Activated T-helper 1 cell treated with anti-CD3 and anti-CD28 coated beads, Interleukin-12 subunit alpha, Interleukin-12 subunit beta, Interleukin-2, Interleukin-4 antibody, amounts not matched to agents 30 ng/mL and 10 ng/mL and 1 ng/mL, durations not matched to agents 14 hours and 24 hours and 36 hours (primary cell): Measurements from ENCODE around the gene CLDN15. TPM values are rescaled to one million over a fixed set of nuclear protein-coding genes. Genes with fewer than 3 reads are reported as not detected.

Source experiments
- DNase-seq: peaks from one replicate; pipeline ENCODE4 v3.0.0; 2021; ENCODE audit warnings: low spot score
- H3K27ac Mint-ChIP-seq: one replicate; pipeline ENCODE4 v1.8.0; 2021; ENCODE audit warnings: mild to moderate bottlenecking, mixed read lengths
- H3K27me3 Mint-ChIP-seq: one replicate; pipeline ENCODE4 v1.8.0; 2022; ENCODE audit warnings: mild to moderate bottlenecking, moderate library complexity, mixed read lengths; ENCODE audit not compliant: insufficient read depth
- H3K36me3 Mint-ChIP-seq: one replicate; pipeline ENCODE4 v1.8.0; 2021; ENCODE audit warnings: low read depth, mixed read lengths
- H3K4me1 Mint-ChIP-seq: one replicate; pipeline ENCODE4 v1.8.0; 2021; ENCODE audit warnings: low read depth, mixed read lengths
- H3K4me3 Mint-ChIP-seq: one replicate; pipeline ENCODE4 v1.8.0; 2021; ENCODE audit warnings: mild to moderate bottlenecking, moderate library complexity, mixed read lengths
- H3K9me3 Mint-ChIP-seq: one replicate; pipeline ENCODE4 v1.8.0; 2021; ENCODE audit warnings: mixed read lengths
- intact Hi-C: fragments of 100-400 bp; cut with micrococcal nuclease; formaldehyde crosslinking; loops from one replicate; pipeline ENCODE4 v1.15.1; 2024
- total RNA-seq: library from RNA; stranded (reverse); gene quantifications from 2 replicates; pipeline ENCODE4 v1.2.3, GENCODE V29; 2022

Gene CLDN15
- total RNA-seq, 1 donor from 2014 or later, result 19.0 TPM

- DNase-seq, result no peak
- Mint-ChIP-seq H3K27ac (no peak overlapping the region), H3K36me3 (peaks cover 29% of the 10 kb centered on the region), H3K9me3 (no peaks in the 10 kb centered on the region), H3K4me1 (no peaks in the 10 kb centered on the region), H3K27me3 (no peaks in the 10 kb centered on the region), H3K4me3 (no peak overlapping the region)
- intact Hi-C loops, result no loop called here
These were observed 10.9 kb downstream of the CLDN15 start for GRCh38 chr7:101226721-101227120.

- intact Hi-C loops, result no loop called here
- no peak overlapping the region for H3K4me3 Mint-ChIP-seq
- no peaks in the 10 kb centered on the region for H3K27me3 Mint-ChIP-seq
- no peak overlapping the region for H3K27ac Mint-ChIP-seq
- H3K36me3 Mint-ChIP-seq, result peaks cover 27% of the 10 kb centered on the region
- no peaks in the 10 kb centered on the region for H3K4me1 Mint-ChIP-seq
- no peaks in the 10 kb centered on the region for H3K9me3 Mint-ChIP-seq
- no peak for DNase-seq
These were observed 12.0 kb downstream of the CLDN15 start for GRCh38 chr7:101225650-101226049.

DNA sequence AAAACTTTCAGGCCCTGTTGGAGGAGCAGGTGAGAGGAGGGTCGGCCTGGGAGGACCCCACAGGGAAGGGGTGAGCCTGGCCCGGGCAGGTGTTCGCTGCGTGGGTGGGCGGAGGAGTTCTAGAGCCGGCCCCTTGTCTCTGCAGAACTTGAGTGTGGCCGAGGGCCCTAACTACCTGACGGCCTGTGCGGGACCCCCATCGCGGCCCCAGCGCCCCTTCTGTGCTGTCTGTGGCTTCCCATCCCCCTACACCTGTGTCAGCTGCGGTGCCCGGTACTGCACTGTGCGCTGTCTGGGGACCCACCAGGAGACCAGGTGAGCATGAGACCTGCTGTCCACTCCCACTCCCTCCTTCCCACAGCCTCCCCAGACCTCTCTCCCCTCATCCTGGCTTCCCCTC, 14.1 kb downstream of the CLDN15 start:
- DNase-seq, result no peak
- Mint-ChIP-seq H3K27ac (no peak overlapping the region), H3K4me1 (peaks cover 18% of the 10 kb centered on the region), H3K36me3 (peaks cover 24% of the 10 kb centered on the region), H3K27me3 (no peaks in the 10 kb centered on the region), H3K9me3 (no peaks in the 10 kb centered on the region), H3K4me3 (no peak overlapping the region)
- intact Hi-C loops, result no loop called here

GRCh38 chr7:101222275-101222830, 15.2 kb downstream of the CLDN15 start:
- no peak for DNase-seq
- Mint-ChIP-seq H3K27me3 (no peaks in the 10 kb centered on the region), H3K4me1 (peaks cover 26% of the 10 kb centered on the region), H3K9me3 (no peaks in the 10 kb centered on the region), H3K27ac (no peak overlapping the region), H3K36me3 (peaks cover 24% of the 10 kb centered on the region), H3K4me3 (no peak overlapping the region)
- intact Hi-C loops, result no loop called here

- Mint-ChIP-seq H3K4me1 (peaks cover 35% of the 10 kb centered on the region), H3K27ac (no peak overlapping the region), H3K36me3 (peaks cover 29% of the 10 kb centered on the region), H3K4me3 (peak overlapping the region; percentile 61), H3K9me3 (no peaks in the 10 kb centered on the region), H3K27me3 (no peaks in the 10 kb centered on the region)
- no peak for DNase-seq
- intact Hi-C loops, result no loop called here
These were observed 17.3 kb downstream of the CLDN15 start for GRCh38 chr7:101220295-101220694.

DNA sequence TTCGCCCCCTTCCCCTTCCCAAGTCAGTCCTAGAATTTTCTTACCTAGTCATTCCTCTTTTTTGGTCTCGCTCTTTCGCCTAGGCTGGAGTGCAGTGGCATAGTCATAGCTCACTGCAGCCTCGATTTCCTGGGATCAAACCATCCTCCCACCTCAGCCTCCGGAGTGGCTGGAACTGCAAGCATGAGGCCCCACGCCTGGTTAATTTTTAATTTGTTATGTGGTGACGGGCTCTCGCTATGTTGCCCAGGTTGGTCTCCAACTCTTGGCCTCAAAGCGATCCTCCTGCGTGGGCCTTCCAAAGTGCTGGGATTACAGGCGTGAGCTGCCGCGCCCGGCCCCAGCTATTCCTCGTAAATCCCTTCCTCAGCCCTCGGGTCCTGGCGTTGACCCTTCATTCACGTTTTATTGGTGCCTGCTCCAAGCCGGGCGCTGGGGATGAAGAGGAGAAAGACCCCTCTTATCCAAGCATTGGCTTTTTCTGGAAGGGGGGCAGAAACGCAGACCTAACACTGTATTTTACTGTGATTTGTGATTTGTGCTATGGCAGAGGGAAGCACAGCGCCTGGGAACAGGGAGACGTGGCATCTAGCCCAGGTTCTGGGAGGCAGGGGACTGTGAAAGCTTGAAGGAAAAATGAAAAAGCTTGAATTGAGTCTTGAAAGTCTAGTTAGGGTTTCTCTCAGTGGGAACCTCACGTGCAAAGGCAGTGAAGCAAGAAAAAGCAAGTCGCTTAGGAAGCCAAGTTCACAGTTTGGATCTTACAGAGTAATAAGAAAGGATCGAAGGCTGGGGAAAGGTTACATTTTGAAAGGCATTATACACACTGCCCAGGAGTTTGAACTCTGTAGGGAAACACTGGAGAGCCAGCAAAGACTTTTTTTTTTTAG, 19.1 kb downstream of the CLDN15 start:
- H3K4me1 Mint-ChIP-seq, result peaks cover 35% of the 10 kb centered on the region
- H3K9me3 Mint-ChIP-seq, result no peaks in the 10 kb centered on the region
- no peaks in the 10 kb centered on the region for H3K27me3 Mint-ChIP-seq
- H3K27ac Mint-ChIP-seq, result peak overlapping the region; percentile 92
- H3K36me3 Mint-ChIP-seq, result peaks cover 20% of the 10 kb centered on the region
- no peak for DNase-seq
- intact Hi-C loops, result loop anchor here (1.0 to 5.0 kb wide), 7 partner anchors 26 to 1811 kb away; partner anchors contain the start of genes BUD31, IFT22, PDAP1 and TRIM56
- peak overlapping the region; percentile 99 for H3K4me3 Mint-ChIP-seq

GRCh38 chr7:101217388-101218235, 20.0 kb downstream of the CLDN15 start, which contains the start of the genes PLOD3 and ZNHIT1:
TSS of gene PLOD3 (minus strand) at chr7:101217581. CDS start at chr7:101217274, 307 bp downstream.
TSS of gene ZNHIT1 (plus strand) at chr7:101218165. CDS start at chr7:101218196, 31 bp downstream.
- Mint-ChIP-seq H3K27ac (peak within 1 kb of the TSS; percentile 92), H3K36me3 (peaks cover 14% of the 10 kb centered on the region), H3K4me3 (peak within 1 kb of the TSS; percentile 99), H3K27me3 (no peaks in the 10 kb centered on the region), H3K9me3 (no peaks in the 10 kb centered on the region), H3K4me1 (peaks cover 35% of the 10 kb centered on the region)
- DNase-seq, result peak; percentile 92
- intact Hi-C loops, result loop anchor here (1.0 to 5.0 kb wide), 9 partner anchors 25 to 1810 kb away; partner anchors contain the start of genes AP1S1, BUD31, IFT22 and PDAP1

DNA sequence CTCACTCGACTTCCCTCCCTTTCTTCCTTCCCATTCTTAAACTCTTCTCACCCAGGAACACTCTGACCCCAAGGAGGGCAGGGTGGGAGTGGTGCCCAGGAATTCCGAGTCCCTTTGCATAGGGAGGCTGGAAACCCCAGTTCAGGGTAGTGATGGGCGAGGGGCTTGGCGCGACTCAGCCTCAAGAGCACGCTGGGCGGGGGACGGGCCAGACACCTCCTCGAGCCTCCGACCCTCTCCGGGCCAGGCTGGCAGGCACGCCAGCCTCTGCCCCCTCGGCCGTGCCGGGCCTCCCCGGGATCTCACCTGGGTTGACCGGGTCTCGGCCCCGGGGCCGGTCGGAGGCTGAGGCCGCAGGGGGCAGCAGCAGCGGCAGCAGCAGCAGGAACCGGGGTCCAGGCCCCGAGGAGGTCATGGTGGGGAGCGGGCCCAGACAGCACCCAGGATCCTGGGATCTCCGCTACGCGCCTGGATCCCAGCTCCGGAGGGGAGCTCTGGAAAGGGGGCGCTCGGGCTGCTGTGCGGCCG, 20.7 kb downstream of the CLDN15 start:
- H3K9me3 Mint-ChIP-seq, result no peaks in the 10 kb centered on the region
- H3K36me3 Mint-ChIP-seq, result peaks cover 12% of the 10 kb centered on the region
- H3K4me3 Mint-ChIP-seq, result peak overlapping the region; percentile 99
- peaks cover 35% of the 10 kb centered on the region for H3K4me1 Mint-ChIP-seq
- DNase-seq, result peak; percentile 8
- H3K27me3 Mint-ChIP-seq, result no peaks in the 10 kb centered on the region
- peak overlapping the region; percentile 92 for H3K27ac Mint-ChIP-seq
- intact Hi-C loops, result loop anchor here (1.0 to 5.0 kb wide), 3 partner anchors 25 to 1810 kb away; partner anchors contain the start of genes AP1S1, BUD31 and PDAP1

GRCh38 chr7:101216001-101216859, 21.4 kb downstream of the CLDN15 start:
- peak overlapping the region; percentile 78 for H3K27ac Mint-ChIP-seq
- H3K4me3 Mint-ChIP-seq, result peak overlapping the region; percentile 99
- no peaks in the 10 kb centered on the region for H3K27me3 Mint-ChIP-seq
- intact Hi-C loops, result loop anchor here (5.0 kb wide), 1 partner anchor 1809 kb away; the partner anchor contains the start of genes BUD31 and PDAP1
- H3K9me3 Mint-ChIP-seq, result no peaks in the 10 kb centered on the region
- peaks cover 12% of the 10 kb centered on the region for H3K36me3 Mint-ChIP-seq
- no peak for DNase-seq
- H3K4me1 Mint-ChIP-seq, result peaks cover 35% of the 10 kb centered on the region

DNA sequence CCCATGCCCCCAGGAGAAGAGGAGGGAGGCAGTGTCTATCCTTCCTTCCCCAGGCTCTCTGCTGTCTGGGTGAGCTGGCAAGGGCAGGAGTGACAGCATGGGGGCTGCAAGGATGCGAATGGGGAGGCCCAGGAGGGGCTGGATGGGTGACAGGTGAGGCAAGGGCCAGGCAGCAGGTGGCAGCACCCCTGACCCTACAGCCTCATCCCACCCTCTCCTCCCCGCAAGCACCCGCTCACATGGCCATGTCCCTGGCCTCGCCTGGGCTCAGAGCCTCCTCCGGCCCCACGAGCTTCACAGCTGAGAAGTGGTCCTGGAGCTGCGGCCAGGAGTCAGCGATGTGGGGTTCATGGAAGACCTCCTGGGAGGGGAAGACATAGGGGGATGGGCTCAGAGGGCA, 25.6 kb downstream of the CLDN15 start:
- Mint-ChIP-seq H3K27me3 (no peaks in the 10 kb centered on the region), H3K27ac (no peak overlapping the region), H3K9me3 (no peaks in the 10 kb centered on the region), H3K4me1 (peaks cover 8% of the 10 kb centered on the region), H3K36me3 (peaks cover 21% of the 10 kb centered on the region), H3K4me3 (no peak overlapping the region)
- no peak for DNase-seq
- intact Hi-C loops, result no loop called here

DNA sequence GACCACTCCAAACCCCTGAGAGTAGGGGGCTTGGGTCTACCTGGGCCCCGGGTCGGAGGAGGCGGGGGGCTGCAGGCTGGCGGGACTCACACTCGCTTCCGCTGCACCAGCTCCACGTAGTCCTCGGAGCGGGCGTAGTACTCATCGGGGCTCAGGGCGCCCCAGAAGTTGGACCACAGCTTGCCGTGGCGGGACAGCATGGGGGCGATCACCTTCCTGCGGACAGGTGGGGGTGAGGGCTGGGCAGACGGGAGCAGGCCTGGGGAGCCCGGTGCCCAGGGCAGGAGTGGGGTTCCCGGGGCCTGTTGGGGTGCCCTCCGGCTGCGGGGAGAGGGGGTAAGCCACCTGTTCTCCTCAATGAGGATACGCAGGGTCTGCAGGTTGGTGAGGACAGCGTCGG, 26.1 kb downstream of the CLDN15 start:
- Mint-ChIP-seq H3K4me3 (no peak overlapping the region), H3K27ac (no peak overlapping the region), H3K4me1 (peaks cover 4% of the 10 kb centered on the region), H3K9me3 (no peaks in the 10 kb centered on the region), H3K36me3 (peaks cover 20% of the 10 kb centered on the region), H3K27me3 (no peaks in the 10 kb centered on the region)
- intact Hi-C loops, result no loop called here
- no peak for DNase-seq
